Psoas muscle (tissue), 8 donors: ENCODE results near the gene CDS1. TPM values are rescaled to one million over a fixed set of nuclear protein-coding genes. Genes with fewer than 3 reads are reported as not detected.

ENCODE experiments used
- ATAC-seq, 4 donors: fragments of 200-7000 bp; cut with Tn5 transposase; one replicate each; pipeline ENCODE4 v1.9.1; 2020; ENCODE audit warnings: moderate library complexity in 3 of 4, mild to moderate bottlenecking in 2 of 4
- DNase-seq, 2 donors: peaks; one replicate each; pipeline ENCODE4 v3.0.0-alpha.2; 2020
- H3K27ac ChIP-seq: fragments of 200-600 bp; one replicate; pipeline ENCODE4 v1.8.0; 2022
- H3K27me3 ChIP-seq, 3 donors: fragments of 200-600 bp in 1 of 3; one replicate each; pipeline versions ENCODE4 v1.6.1 to v1.8.0; 2013 to 2022; ENCODE audit warnings: low read length in 2 of 3, mild to moderate bottlenecking in 2 of 3, moderate library complexity in 1 of 3; ENCODE audit not compliant: insufficient read depth in 3 of 3
- H3K36me3 ChIP-seq, 2 donors: fragments of 200-600 bp in 1 of 2; one replicate each; pipeline versions ENCODE4 v1.6.1 to v1.8.0; 2013 to 2022; ENCODE audit warnings: low read depth in 1 of 2, mild to moderate bottlenecking in 1 of 2, moderate library complexity in 1 of 2; ENCODE audit not compliant: insufficient read depth in 1 of 2
- H3K4me1 ChIP-seq: fragments of 200-600 bp; one replicate; pipeline ENCODE4 v1.8.0; 2022
- H3K4me3 ChIP-seq: fragments of 200-600 bp; one replicate; pipeline ENCODE4 v1.8.0; 2022; ENCODE audit warnings: mild to moderate bottlenecking
- H3K9me3 ChIP-seq: fragments of 200-600 bp; one replicate; pipeline ENCODE4 v1.8.0; 2022
- CTCF ChIP-seq: fragments of 200-600 bp; IDR thresholded peaks from one replicate; pipeline ENCODE4 v1.8.0; 2022; ENCODE audit warnings: antibody characterized with exemption
- WGBS, 3 donors: extraction: QIAGEN DNeasy Blood & Tissue Kit; methylation state at CpG; one replicate each; pipeline versions ENCODE4 v1.1.6 to v1.1.7; 2013; 5-methylcytosine and 5-hydroxymethylcytosine counted together
- intact Hi-C, 2 donors: fragments of 100-400 bp; cut with DNase I; formaldehyde crosslinking; loops; one replicate each; pipeline versions ENCODE4 v1.11.0 to v1.14.2; 2022
- polyA plus RNA-seq, 3 donors: library from polyadenylated mRNA; stranded (reverse); fragments of 200-250 nt; gene quantifications; one replicate each; pipeline ENCODE4 v1.2.3, GENCODE V29; 2013
- total RNA-seq, 4 donors: library from RNA; stranded (reverse); fragmentation: NEBNext Ultra II Directional in 2 of 4; extraction: Animal tissue kit (Norgen Biotek cat#: 25700) in 2 of 4; gene quantifications; one replicate each; pipeline versions ENCODE4 v1.2.1 to v1.2.4, GENCODE V29; 2021 to 2023
- donor health status: healthy with polysubstance abuse.
- donor health status: DM: no; HTN: no; CAD: no; lungs with moderate emphysema.
- donor health status: Bipolar disorder and iron deficiency.
- donor health status: healthy.
- donor health status: DM: yes; HTN: yes; CAD: no.
- donor health status: DM: no; HTN: no; CAD: no.
- donor health status: DM: no; HTN: no; CAD: no.
- donor health status: DM: yes; HTN: yes; CAD: no.

The CDS1 gene
- total and polyA plus RNA-seq, 7 donors, result 0.03 to 0.37 (median 0.04) TPM; not detected in 1

DNA sequence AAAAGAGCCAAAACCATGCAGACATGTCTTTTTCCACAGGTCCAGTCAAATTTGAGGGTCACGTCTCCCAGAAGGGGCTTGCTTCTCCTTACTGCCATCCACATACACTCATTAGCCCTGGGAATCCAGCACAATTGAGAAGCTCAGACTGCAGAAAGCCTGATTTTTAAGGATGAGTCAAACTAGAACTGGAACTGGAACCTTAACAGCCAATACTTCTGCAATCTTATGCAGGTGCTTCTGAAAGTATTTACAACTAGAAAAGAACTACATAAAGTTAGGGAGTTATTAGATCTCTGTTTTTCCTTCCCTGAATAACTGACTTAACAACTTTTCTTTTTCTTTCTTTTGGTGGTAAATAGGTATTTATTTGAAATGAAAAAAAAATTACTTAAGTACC, 86.3 kb downstream of the CDS1 start:
- ATAC-seq (no peak), DNase-seq (no peak)
- H3K27ac ChIP-seq, result no peak overlapping the region
- no peak for TF ChIP-seq CTCF
- H3K4me3 ChIP-seq, result no peak overlapping the region
- no peaks in the 10 kb centered on the region for H3K4me1 ChIP-seq
- H3K36me3 ChIP-seq, result peaks cover 3 to 76% of the 10 kb centered on the region in 2 donors
- intact Hi-C loops, result no loop called here
- 93 to 97% (median 94%) methylated on average over 1 of the region's 1 CpG for WGBS, 3 donors
- no peaks in the 10 kb centered on the region for H3K27me3 ChIP-seq
- H3K9me3 ChIP-seq, result no peaks in the 10 kb centered on the region

DNA sequence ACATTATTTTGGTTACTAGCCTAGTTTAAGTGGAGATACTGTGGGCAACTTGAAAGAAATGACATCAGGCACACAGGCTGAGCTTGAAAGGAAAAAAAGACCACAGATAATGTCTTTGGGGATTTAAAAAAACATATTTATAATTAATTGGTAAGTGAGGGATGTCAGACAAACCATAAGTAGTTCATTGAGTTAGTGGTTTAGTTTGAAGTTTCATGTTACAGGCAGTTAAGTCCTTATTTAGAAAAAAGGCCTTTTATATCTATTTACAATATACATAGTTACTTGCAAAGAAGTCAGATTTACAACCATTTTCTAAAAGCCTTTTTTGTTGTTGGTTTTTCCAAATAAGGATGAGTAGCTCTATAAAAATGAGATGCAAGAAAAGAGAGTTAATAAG, 89.2 kb downstream of the CDS1 start:
- intact Hi-C loops, result no loop called here
- DNase-seq, result no peak
- Histone ChIP-seq H3K9me3 (no peaks in the 10 kb centered on the region), H3K36me3 (peaks cover 4 to 96% of the 10 kb centered on the region in 2 donors), H3K27ac (no peak overlapping the region), H3K4me1 (no peaks in the 10 kb centered on the region), H3K4me3 (no peak overlapping the region), H3K27me3 (no peaks in the 10 kb centered on the region)
- no peak for ATAC-seq
- no peak for TF ChIP-seq CTCF

GRCh38 chr4:84673475-84674240, 90.7 kb downstream of the CDS1 start:
- 89 to 100% (median 92%) methylated on average over 1 of the region's 1 CpG for WGBS, 3 donors
- TF ChIP-seq CTCF, result no peak
- Histone ChIP-seq H3K9me3 (no peaks in the 10 kb centered on the region), H3K27me3 (no peaks in the 10 kb centered on the region), H3K27ac (no peak overlapping the region), H3K4me1 (no peaks in the 10 kb centered on the region), H3K4me3 (no peak overlapping the region), H3K36me3 (peaks cover 7 to 96% of the 10 kb centered on the region in 2 donors)
- ATAC-seq, result no peak
- no peak for DNase-seq
- intact Hi-C loops, result no loop called here

DNA sequence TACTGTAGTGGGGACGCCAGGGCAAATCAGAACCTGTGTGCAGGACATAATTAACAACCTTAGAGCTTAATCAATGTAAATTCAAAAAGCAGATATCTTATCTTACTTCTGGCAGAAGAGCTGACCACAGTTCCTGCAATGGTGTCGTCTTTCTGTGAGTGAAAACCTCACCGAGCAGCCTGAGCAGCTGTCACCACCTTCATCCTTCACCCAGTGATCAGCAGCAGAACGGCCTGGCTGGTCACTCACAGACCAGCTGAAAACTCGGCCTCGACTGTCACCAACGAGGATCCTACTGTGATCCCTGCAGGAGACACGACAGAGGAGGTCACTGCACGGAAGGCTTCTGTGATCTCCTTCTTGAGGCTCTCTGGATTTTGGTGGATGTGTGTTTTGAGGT, 94.2 kb downstream of the CDS1 start:
- H3K36me3 ChIP-seq, result peaks cover 4 to 94% of the 10 kb centered on the region in 2 donors
- intact Hi-C loops, result no loop called here

More for the DNA sequence above, 94.2 kb downstream of the CDS1 start:
- DNase-seq (no peak), ATAC-seq (peak in 1 of 4 donors; percentile 48)
- no peaks in the 10 kb centered on the region for H3K27me3 ChIP-seq
- H3K4me1 ChIP-seq, result peaks cover 4% of the 10 kb centered on the region
- H3K9me3 ChIP-seq, result no peaks in the 10 kb centered on the region
- WGBS, 3 donors, result 61 to 79% (median 63%) methylated on average over 9 of the region's 9 CpGs
- TF ChIP-seq CTCF, result no peak
- H3K27ac ChIP-seq, result no peak overlapping the region
- H3K4me3 ChIP-seq, result no peak overlapping the region
